Measurements from ENCODE around the gene PNN. TPM values are rescaled to one million over a fixed set of nuclear protein-coding genes. Genes with fewer than 3 reads are reported as not detected.
"Not testable (repeated sequence)": the region's sequence is repeated elsewhere in the genome, so short reads cannot be mapped to it uniquely, and the experiment has no call there.

The PNN gene
- 223 TPM for polyA plus RNA-seq (2013)

GRCh38 chr14:39174560-39175444 lies at the start of gene PNN:
Gene PNN (plus strand): TSS chr14:39175254. CDS start chr14:39175280, 26 bp downstream.
- peak; percentile 100 for DNase-seq
- Histone ChIP-seq H3K36me3 (ENCODE audit: control insufficient read depth in 4 of 4, insufficient read depth in 4 of 4, low read length in 3 of 4) (peaks cover 17 to 33% (median 25%) of the 10 kb centered on the region in 4 experiments), H3K9me3 (ENCODE audit: control extremely low read depth in 1 of 5, control insufficient read depth in 4 of 5, insufficient read depth in 2 of 5, low read depth in 1 of 5, low read length in 4 of 5) (no peaks in the 10 kb centered on the region), H3K4me1 (ENCODE audit: control extremely low read depth in 1 of 4, control insufficient read depth in 4 of 4, insufficient read depth in 4 of 4, low read length in 3 of 4) (peaks cover 9 to 28% (median 17%) of the 10 kb centered on the region in 4 experiments), H3K27me3 (replicated peaks in 2 of 5; ENCODE audit: control insufficient read depth in 4 of 5, insufficient read depth in 5 of 5, low read length in 4 of 5) (no peaks in the 10 kb centered on the region), H3K27ac (ENCODE audit: insufficient read depth in 1 of 2, low read depth in 1 of 2, low read length in 2 of 2, poor library complexity in 1 of 2, severe bottlenecking in 2 of 2) (peak within 1 kb of the TSS; percentile 96 to 98), H3K4me3 (ENCODE audit: control insufficient read depth in 1 of 7, extremely low read depth in 1 of 7, insufficient read depth in 4 of 7, low read depth in 2 of 7, low read length in 6 of 7) (peak within 1 kb of the TSS; percentile 93 to 99 (median 98))
- 8% methylated on average over 47 of the region's 56 CpGs for WGBS (ENCODE audit: insufficient coverage)
- POLR2A ChIA-PET: interaction anchor here (0.6 to 1.3 kb wide), 3 partner anchors 11 to 257 kb away, joined by 4 to 6 read pairs (median 5); partner anchors contain the start of gene FBXO33
- CTCF ChIA-PET: interaction anchor here (1.1 kb wide), 1 partner anchor 11 kb away, joined by 3 read pairs; no protein-coding TSS in a partner anchor

DNA sequence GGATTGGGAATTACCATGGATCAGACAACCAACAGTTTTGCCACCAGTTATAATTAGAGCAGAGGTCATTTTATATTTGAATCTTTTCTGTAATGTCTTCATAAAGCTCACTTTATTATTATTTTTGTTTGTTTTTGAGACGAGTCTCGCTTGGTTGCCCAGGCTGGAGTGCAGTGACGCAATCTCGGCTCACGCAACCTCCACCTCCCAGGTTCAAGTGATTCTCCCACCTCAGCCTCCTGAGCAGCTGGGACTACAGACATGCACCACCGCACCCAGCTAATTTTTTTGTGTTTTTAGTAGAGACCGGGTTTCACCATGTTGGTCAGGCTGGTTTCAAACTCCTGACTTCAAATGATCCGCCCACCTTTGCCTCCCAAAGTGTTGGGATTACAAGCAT lies 37.2 kb upstream of the PNN start:
- H3K27ac ChIP-seq (ENCODE audit: insufficient read depth in 1 of 2, low read depth in 1 of 2, low read length in 2 of 2, poor library complexity in 1 of 2, severe bottlenecking in 2 of 2); H3K27me3 ChIP-seq (replicated peaks in 2 of 5; ENCODE audit: control insufficient read depth in 4 of 5, insufficient read depth in 5 of 5, low read length in 4 of 5); DNase-seq; CTCF ChIA-PET; H3K4me1 ChIP-seq (ENCODE audit: control extremely low read depth in 1 of 4, control insufficient read depth in 4 of 4, insufficient read depth in 4 of 4, low read length in 3 of 4); H3K4me3 ChIP-seq (ENCODE audit: control insufficient read depth in 1 of 7, extremely low read depth in 1 of 7, insufficient read depth in 4 of 7, low read depth in 2 of 7, low read length in 6 of 7); H3K9me3 ChIP-seq (ENCODE audit: control extremely low read depth in 1 of 5, control insufficient read depth in 4 of 5, insufficient read depth in 2 of 5, low read depth in 1 of 5, low read length in 4 of 5): not testable (repeated sequence)
- peaks cover 9 to 50% (median 28%) of the 10 kb centered on the region in 4 experiments for H3K36me3 ChIP-seq (ENCODE audit: control insufficient read depth in 4 of 4, insufficient read depth in 4 of 4, low read length in 3 of 4)
- 96% methylated on average over 5 of the region's 8 CpGs for WGBS (ENCODE audit: insufficient coverage)
- POLR2A ChIA-PET: interaction anchor here (0.6 kb wide), 1 partner anchor 31 kb away, joined by 3 read pairs; no protein-coding TSS in a partner anchor

DNA sequence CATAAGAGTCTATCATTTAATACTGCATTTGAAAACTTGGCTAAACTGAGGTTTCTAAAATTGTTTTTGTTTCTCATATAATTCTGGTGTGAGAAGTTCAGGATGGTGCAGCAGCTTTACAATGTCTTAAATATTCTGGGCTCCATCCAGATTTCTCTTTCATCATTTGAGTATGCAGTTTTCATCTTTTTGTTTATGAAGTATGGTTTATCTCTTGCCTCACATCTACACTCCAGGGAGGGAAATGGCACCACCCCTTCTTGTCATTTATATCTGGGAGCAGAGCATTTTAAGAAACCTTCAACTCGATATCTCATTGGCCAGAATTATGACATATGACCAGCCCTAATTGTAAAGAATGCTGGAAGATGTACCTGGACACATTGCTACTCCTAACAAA lies 36.6 kb upstream of the PNN start:
- DNase-seq: no peak
- H3K36me3 ChIP-seq (ENCODE audit: control insufficient read depth in 4 of 4, insufficient read depth in 4 of 4, low read length in 3 of 4): peaks cover 9 to 48% (median 28%) of the 10 kb centered on the region in 4 experiments
- H3K4me1 ChIP-seq (ENCODE audit: control extremely low read depth in 1 of 4, control insufficient read depth in 4 of 4, insufficient read depth in 4 of 4, low read length in 3 of 4): no peaks in the 10 kb centered on the region
- no peak overlapping the region for H3K27ac ChIP-seq (ENCODE audit: insufficient read depth in 1 of 2, low read depth in 1 of 2, low read length in 2 of 2, poor library complexity in 1 of 2, severe bottlenecking in 2 of 2)
- H3K4me3 ChIP-seq (ENCODE audit: control insufficient read depth in 1 of 7, extremely low read depth in 1 of 7, insufficient read depth in 4 of 7, low read depth in 2 of 7, low read length in 6 of 7): no peak overlapping the region
- ChIA-PET POLR2A (interaction anchor here (0.6 kb wide), 1 partner anchor 31 kb away, joined by 3 read pairs; no protein-coding TSS in a partner anchor), CTCF (interaction anchor here (0.6 kb wide), 1 partner anchor 23 kb away, joined by 3 read pairs; no protein-coding TSS in a partner anchor)
- WGBS (ENCODE audit: insufficient coverage): no CpG with 5 or more reads among the region's 1 CpG
- H3K9me3 ChIP-seq (ENCODE audit: control extremely low read depth in 1 of 5, control insufficient read depth in 4 of 5, insufficient read depth in 2 of 5, low read depth in 1 of 5, low read length in 4 of 5): peaks cover 0 to 6% (median 3%) of the 10 kb centered on the region in 5 experiments
- no peaks in the 10 kb centered on the region for H3K27me3 ChIP-seq (replicated peaks in 2 of 5; ENCODE audit: control insufficient read depth in 4 of 5, insufficient read depth in 5 of 5, low read length in 4 of 5)

- no peaks in the 10 kb centered on the region for H3K4me1 ChIP-seq (ENCODE audit: control extremely low read depth in 1 of 4, control insufficient read depth in 4 of 4, insufficient read depth in 4 of 4, low read length in 3 of 4)
- no peaks in the 10 kb centered on the region for H3K27me3 ChIP-seq (replicated peaks in 2 of 5; ENCODE audit: control insufficient read depth in 4 of 5, insufficient read depth in 5 of 5, low read length in 4 of 5)
- peaks cover 0 to 6% (median 3%) of the 10 kb centered on the region in 5 experiments for H3K9me3 ChIP-seq (ENCODE audit: control extremely low read depth in 1 of 5, control insufficient read depth in 4 of 5, insufficient read depth in 2 of 5, low read depth in 1 of 5, low read length in 4 of 5)
- H3K27ac ChIP-seq (ENCODE audit: insufficient read depth in 1 of 2, low read depth in 1 of 2, low read length in 2 of 2, poor library complexity in 1 of 2, severe bottlenecking in 2 of 2): no peak overlapping the region
- WGBS (ENCODE audit: insufficient coverage): 76% methylated on average over 3 of the region's 3 CpGs
- CTCF ChIA-PET: no interaction called here
- H3K36me3 ChIP-seq (ENCODE audit: control insufficient read depth in 4 of 4, insufficient read depth in 4 of 4, low read length in 3 of 4): peaks cover 4 to 34% (median 18%) of the 10 kb centered on the region in 4 experiments
- DNase-seq: no peak
- POLR2A ChIA-PET: no interaction called here
- no peak overlapping the region for H3K4me3 ChIP-seq (ENCODE audit: control insufficient read depth in 1 of 7, extremely low read depth in 1 of 7, insufficient read depth in 4 of 7, low read depth in 2 of 7, low read length in 6 of 7)
Measured at GRCh38 chr14:39140170-39140569, 34.9 kb upstream of the PNN start.

- H3K4me3 ChIP-seq (ENCODE audit: control insufficient read depth in 1 of 7, extremely low read depth in 1 of 7, insufficient read depth in 4 of 7, low read depth in 2 of 7, low read length in 6 of 7); H3K27me3 ChIP-seq (replicated peaks in 2 of 5; ENCODE audit: control insufficient read depth in 4 of 5, insufficient read depth in 5 of 5, low read length in 4 of 5); H3K9me3 ChIP-seq (ENCODE audit: control extremely low read depth in 1 of 5, control insufficient read depth in 4 of 5, insufficient read depth in 2 of 5, low read depth in 1 of 5, low read length in 4 of 5); H3K27ac ChIP-seq (ENCODE audit: insufficient read depth in 1 of 2, low read depth in 1 of 2, low read length in 2 of 2, poor library complexity in 1 of 2, severe bottlenecking in 2 of 2); H3K4me1 ChIP-seq (ENCODE audit: control extremely low read depth in 1 of 4, control insufficient read depth in 4 of 4, insufficient read depth in 4 of 4, low read length in 3 of 4); DNase-seq; CTCF ChIA-PET: not testable (repeated sequence)
- WGBS (ENCODE audit: insufficient coverage): 100% methylated on average over 1 of the region's 1 CpG
- POLR2A ChIA-PET: interaction anchor here (0.7 kb wide), 1 partner anchor 10 kb away, joined by 3 read pairs; no protein-coding TSS in a partner anchor
- H3K36me3 ChIP-seq (ENCODE audit: control insufficient read depth in 4 of 4, insufficient read depth in 4 of 4, low read length in 3 of 4): peaks cover 4 to 23% (median 10%) of the 10 kb centered on the region in 4 experiments
Measured at GRCh38 chr14:39141623-39142022, 33.4 kb upstream of the PNN start.

DNA sequence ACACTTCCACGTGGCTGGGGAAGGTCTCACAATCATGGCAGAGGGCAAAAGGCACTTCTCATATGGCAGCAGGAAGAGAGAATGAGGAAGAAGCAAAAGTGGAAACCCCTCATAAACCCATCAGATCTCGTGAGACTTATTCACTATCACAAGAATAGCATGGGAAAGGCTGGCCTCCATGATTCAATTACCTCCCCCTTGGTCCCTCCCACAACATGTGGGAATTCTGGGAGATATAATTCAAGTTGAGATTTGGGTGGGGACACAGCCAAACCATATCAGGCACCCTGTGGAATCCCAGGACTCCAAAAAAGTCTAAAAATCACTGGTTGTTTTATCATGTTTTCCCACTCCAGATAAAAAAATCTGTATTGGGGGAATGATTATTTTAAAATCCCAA lies 31.8 kb upstream of the PNN start:
- H3K27me3 ChIP-seq (replicated peaks in 2 of 5; ENCODE audit: control insufficient read depth in 4 of 5, insufficient read depth in 5 of 5, low read length in 4 of 5); POLR2A ChIA-PET; H3K27ac ChIP-seq (ENCODE audit: insufficient read depth in 1 of 2, low read depth in 1 of 2, low read length in 2 of 2, poor library complexity in 1 of 2, severe bottlenecking in 2 of 2); H3K4me3 ChIP-seq (ENCODE audit: control insufficient read depth in 1 of 7, extremely low read depth in 1 of 7, insufficient read depth in 4 of 7, low read depth in 2 of 7, low read length in 6 of 7); H3K9me3 ChIP-seq (ENCODE audit: control extremely low read depth in 1 of 5, control insufficient read depth in 4 of 5, insufficient read depth in 2 of 5, low read depth in 1 of 5, low read length in 4 of 5); H3K4me1 ChIP-seq (ENCODE audit: control extremely low read depth in 1 of 4, control insufficient read depth in 4 of 4, insufficient read depth in 4 of 4, low read length in 3 of 4); CTCF ChIA-PET: not testable (repeated sequence)
- H3K36me3 ChIP-seq (ENCODE audit: control insufficient read depth in 4 of 4, insufficient read depth in 4 of 4, low read length in 3 of 4): peaks cover 5 to 15% (median 9%) of the 10 kb centered on the region in 4 experiments
- 100% methylated on average over 1 of the region's 2 CpGs for WGBS (ENCODE audit: insufficient coverage)
- DNase-seq: peak in 1 of 3 donors; percentile 2

Data from common myeloid progenitor, CD34-positive (primary cell).